Aorta (tissue), 5 donors: Measurements from ENCODE around the gene IGF2R. TPM values are rescaled to one million over a fixed set of nuclear protein-coding genes. Genes with fewer than 3 reads are reported as not detected.
A peak's percentile ranks its signal among the peaks of the same experiment; 100 is the strongest.

Experiments
- ATAC-seq: fragments of 200-7000 bp; cut with Tn5 transposase; one replicate; pipeline ENCODE4 v1.9.1; 2022; ENCODE audit warnings: moderate library complexity; ENCODE audit not compliant: low FRiP score
- DNase-seq, 2 donors: peaks; one replicate each; pipeline ENCODE4 v3.0.0-alpha.2; 2020
- H3K27ac ChIP-seq, 2 donors: one replicate each; pipeline ENCODE4 v1.5.1; 2013; ENCODE audit warnings: low read length in 2 of 2, mild to moderate bottlenecking in 2 of 2, moderate library complexity in 2 of 2, control low read depth in 1 of 2, inconsistent platforms in 1 of 2, low read depth in 1 of 2
- H3K27me3 ChIP-seq, 2 donors: one replicate each; pipeline ENCODE4 v1.6.1; 2013; ENCODE audit warnings: control low read depth in 1 of 2, low read length in 1 of 2, mild to moderate bottlenecking in 1 of 2, moderate library complexity in 1 of 2; ENCODE audit not compliant: insufficient read depth in 2 of 2, control insufficient read depth in 1 of 2
- H3K36me3 ChIP-seq, 2 donors: one replicate each; pipeline ENCODE4 v1.6.1; 2013; ENCODE audit warnings: control low read depth in 1 of 2, low read length in 1 of 2, mild to moderate bottlenecking in 1 of 2; ENCODE audit not compliant: insufficient read depth in 2 of 2, control insufficient read depth in 1 of 2
- H3K4me1 ChIP-seq, 2 donors: one replicate each; pipeline ENCODE4 v1.6.1; 2013; ENCODE audit warnings: low read length in 2 of 2, control low read depth in 1 of 2, mild to moderate bottlenecking in 1 of 2, moderate library complexity in 1 of 2; ENCODE audit not compliant: insufficient read depth in 2 of 2, control insufficient read depth in 1 of 2
- H3K4me3 ChIP-seq, 2 donors: one replicate each; pipeline ENCODE4 v1.5.1; 2013; ENCODE audit warnings: low read length in 2 of 2, control low read depth in 1 of 2, mild to moderate bottlenecking in 1 of 2
- H3K9me3 ChIP-seq: one replicate; pipeline ENCODE4 v1.6.1; 2013; ENCODE audit warnings: mild to moderate bottlenecking, low read length; ENCODE audit not compliant: control insufficient read depth
- WGBS, 2 donors: extraction: QIAGEN DNeasy Blood & Tissue Kit; methylation state at CpG; one replicate each; pipeline ENCODE4 v1.1.7; 2013; 5-methylcytosine and 5-hydroxymethylcytosine counted together
- intact Hi-C, 2 donors: fragments of 100-400 bp; cut with DNase I; formaldehyde crosslinking; loops; one replicate each; pipeline versions ENCODE4 v1.14.2 to v1.15.0; 2022
- polyA plus RNA-seq, 2 donors: library from polyadenylated mRNA; stranded (reverse); fragments of 200-250 nt; gene quantifications; one replicate each; pipeline ENCODE4 v1.2.3, GENCODE V29; 2013
- total RNA-seq, 2 donors: library from RNA; stranded (reverse); fragmentation: NEBNext Ultra II Directional; extraction: Animal tissue kit (Norgen Biotek cat#: 25700); gene quantifications; one replicate each; pipeline ENCODE4 v1.2.1, GENCODE V29; 2021
- donor health status: healthy with polysubstance abuse.
- donor health status: Bipolar disorder and iron deficiency.
- donor health status: DM: no; HTN: no; CAD: no.
- donor health status: DM: no; HTN: no; CAD: no.
- donor health status: DM: yes; HTN: yes; CAD: no.

IGF2R gene
- total and polyA plus RNA-seq, 4 donors = 5.8 to 82.0 (median 54.6) TPM

GRCh38 chr6:160029525-160029924 lies 60.6 kb downstream of the IGF2R start:
- no peak overlapping the region for H3K4me3 ChIP-seq
- 85 to 87% methylated on average over 11 of the region's 11 CpGs for WGBS, 2 donors
- DNase-seq (no peak), ATAC-seq (no peak)
- H3K4me1 ChIP-seq = no peaks in the 10 kb centered on the region
- H3K27ac ChIP-seq = no peak overlapping the region
- H3K9me3 ChIP-seq = no peaks in the 10 kb centered on the region
- intact Hi-C loops = no loop called here
- H3K27me3 ChIP-seq = no peaks in the 10 kb centered on the region
- peaks cover 0 to 4% of the 10 kb centered on the region in 2 donors for H3K36me3 ChIP-seq

GRCh38 chr6:160030103-160030502 lies 61.2 kb downstream of the IGF2R start:
- ATAC-seq (peak; percentile 80), DNase-seq (peak; percentile 90 to 95)
- Histone ChIP-seq H3K9me3 (no peaks in the 10 kb centered on the region), H3K4me1 (no peaks in the 10 kb centered on the region), H3K27ac (peak overlapping the region in 1 of 2 donors; percentile 65), H3K36me3 (peaks cover 0 to 4% of the 10 kb centered on the region in 2 donors), H3K4me3 (no peak overlapping the region), H3K27me3 (no peaks in the 10 kb centered on the region)
- WGBS, 2 donors = 4 to 7% methylated on average over 5 of the region's 5 CpGs
- intact Hi-C loops = loop anchor here in 1 of 2 donors (5.0 kb wide), 1 partner anchor 58 kb away; no protein-coding TSS in a partner anchor

- intact Hi-C loops = loop anchor here in 1 of 2 donors (5.0 kb wide), 1 partner anchor 59 kb away; no protein-coding TSS in a partner anchor
- H3K36me3 ChIP-seq = peaks cover 0 to 3% of the 10 kb centered on the region in 2 donors
- 87 to 94% methylated on average over 8 of the region's 8 CpGs for WGBS, 2 donors
Observed at GRCh38 chr6:160031442-160031841, 62.6 kb downstream of the IGF2R start.

GRCh38 chr6:160031871-160032270 lies 63.0 kb downstream of the IGF2R start:
- H3K9me3 ChIP-seq = no peaks in the 10 kb centered on the region
- ATAC-seq (no peak), DNase-seq (no peak)
- H3K27me3 ChIP-seq = no peaks in the 10 kb centered on the region
- no peak overlapping the region for H3K4me3 ChIP-seq
- intact Hi-C loops = loop anchor here in 1 of 2 donors (5.0 kb wide), 1 partner anchor 60 kb away; no protein-coding TSS in a partner anchor
- 93 to 95% methylated on average over 11 of the region's 11 CpGs for WGBS, 2 donors
- H3K27ac ChIP-seq = no peak overlapping the region
- peaks cover 0 to 3% of the 10 kb centered on the region in 2 donors for H3K36me3 ChIP-seq
- no peaks in the 10 kb centered on the region for H3K4me1 ChIP-seq

More at GRCh38 chr6:160031442-160031841, 62.6 kb downstream of the IGF2R start:
- ATAC-seq = no peak
- Histone ChIP-seq H3K4me1 (no peaks in the 10 kb centered on the region), H3K27ac (no peak overlapping the region), H3K9me3 (no peaks in the 10 kb centered on the region), H3K4me3 (no peak overlapping the region), H3K27me3 (no peaks in the 10 kb centered on the region)
- DNase-seq = no peak

- Histone ChIP-seq H3K4me3 (no peak overlapping the region), H3K36me3 (no peaks in the 10 kb centered on the region), H3K27me3 (no peaks in the 10 kb centered on the region), H3K4me1 (no peaks in the 10 kb centered on the region), H3K27ac (no peak overlapping the region), H3K9me3 (no peaks in the 10 kb centered on the region)
- DNase-seq (no peak), ATAC-seq (no peak)
- WGBS, 2 donors = 94 to 96% methylated on average over 7 of the region's 7 CpGs
- intact Hi-C loops = loop anchor here in 1 of 2 donors (5.0 kb wide), 1 partner anchor 60 kb away; no protein-coding TSS in a partner anchor
Observed at GRCh38 chr6:160032538-160032937, 63.7 kb downstream of the IGF2R start.

GRCh38 chr6:160034036-160034930 lies 65.4 kb downstream of the IGF2R start:
- DNase-seq = no peak
- Histone ChIP-seq H3K27ac (no peak overlapping the region), H3K4me3 (no peak overlapping the region), H3K36me3 (no peaks in the 10 kb centered on the region), H3K27me3 (no peaks in the 10 kb centered on the region), H3K4me1 (no peaks in the 10 kb centered on the region), H3K9me3 (no peaks in the 10 kb centered on the region)
- intact Hi-C loops = loop anchor here in 1 of 2 donors (5.0 kb wide), 1 partner anchor 62 kb away; no protein-coding TSS in a partner anchor
- 84 to 87% methylated on average over 17 of the region's 17 CpGs for WGBS, 2 donors
- no peak for ATAC-seq

GRCh38 chr6:160035241-160035640 lies 66.4 kb downstream of the IGF2R start:
- Histone ChIP-seq H3K4me1 (no peaks in the 10 kb centered on the region), H3K4me3 (no peak overlapping the region), H3K27me3 (no peaks in the 10 kb centered on the region), H3K36me3 (no peaks in the 10 kb centered on the region), H3K27ac (no peak overlapping the region), H3K9me3 (no peaks in the 10 kb centered on the region)
- DNase-seq (no peak), ATAC-seq (no peak)
- intact Hi-C loops = no loop called here
- WGBS, 2 donors = 93 to 96% methylated on average over 7 of the region's 7 CpGs

GRCh38 chr6:160035693-160036330 lies 66.9 kb downstream of the IGF2R start:
- Histone ChIP-seq H3K27me3 (no peaks in the 10 kb centered on the region), H3K36me3 (no peaks in the 10 kb centered on the region), H3K27ac (no peak overlapping the region), H3K9me3 (no peaks in the 10 kb centered on the region), H3K4me3 (no peak overlapping the region), H3K4me1 (no peaks in the 10 kb centered on the region)
- WGBS, 2 donors = 95 to 96% methylated on average over 12 of the region's 12 CpGs
- ATAC-seq (peak; percentile 23), DNase-seq (no peak)
- intact Hi-C loops = no loop called here
